T-helper 2 cell treated with Interferon-gamma antibody and Interleukin-4, amounts not matched to agents 5 μg/mL and 100 μg/mL, for 36 hours (primary cell): Measurements from ENCODE around the gene CDX2.

Source experiments
- DNase-seq: peaks from one replicate; pipeline ENCODE4 v3.0.0; 2021; ENCODE audit warnings: low spot score
- H3K27ac Mint-ChIP-seq: one replicate; pipeline ENCODE4 v1.8.0; 2021; ENCODE audit warnings: mild to moderate bottlenecking, mixed read lengths
- H3K27me3 Mint-ChIP-seq: one replicate; pipeline ENCODE4 v1.8.0; 2021; ENCODE audit warnings: low read depth, mixed read lengths
- H3K36me3 Mint-ChIP-seq: one replicate; pipeline ENCODE4 v1.8.0; 2021; ENCODE audit warnings: low read depth, mixed read lengths
- H3K4me1 Mint-ChIP-seq: one replicate; pipeline ENCODE4 v1.8.0; 2021; ENCODE audit warnings: low read depth, mixed read lengths
- H3K4me3 Mint-ChIP-seq: one replicate; pipeline ENCODE4 v1.8.0; 2022; ENCODE audit warnings: mild to moderate bottlenecking, moderate library complexity, mixed read lengths
- H3K9me3 Mint-ChIP-seq: one replicate; pipeline ENCODE4 v1.8.0; 2021; ENCODE audit warnings: mixed read lengths

CDX2 gene

DNA sequence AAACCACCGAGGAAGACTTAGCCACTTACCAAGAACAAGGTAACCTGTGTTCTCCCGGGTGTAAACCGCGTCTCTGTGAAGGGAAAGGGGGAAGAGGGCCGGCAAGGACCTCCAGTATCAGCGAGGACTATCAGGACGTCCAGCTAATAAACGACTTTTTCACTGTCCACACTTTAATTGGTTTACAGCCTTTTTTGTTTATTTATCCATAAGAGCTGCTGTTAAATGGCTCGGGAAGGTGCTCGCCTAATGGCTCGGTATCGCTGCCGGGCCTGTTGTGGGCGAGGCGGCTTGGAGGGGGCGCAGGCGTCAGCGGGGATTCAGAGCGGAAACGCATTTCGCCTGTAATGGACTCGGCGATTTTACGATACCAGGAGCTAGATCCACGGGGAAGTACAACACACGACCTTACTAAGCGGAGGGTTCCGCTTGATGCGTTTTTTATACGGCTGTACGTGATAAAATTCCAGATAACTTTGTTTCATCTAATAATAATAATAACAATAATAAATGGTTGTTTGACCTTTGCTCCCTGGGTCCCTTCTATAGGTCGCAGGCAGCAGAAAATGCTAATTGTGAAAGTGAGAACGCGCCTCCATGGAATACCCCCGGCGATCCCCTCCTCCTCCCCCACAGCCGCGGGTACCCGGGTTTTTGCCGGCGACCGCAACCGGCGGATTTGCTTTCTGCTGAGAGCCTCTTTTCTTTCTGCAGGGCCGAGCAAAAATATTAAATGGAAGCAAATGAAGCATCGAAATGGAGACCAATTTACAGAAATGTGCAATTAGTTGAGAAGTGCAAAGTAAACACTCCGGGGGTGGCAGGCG, 51.8 kb downstream of the CDX2 start:
- Mint-ChIP-seq H3K9me3 (no peaks in the 10 kb centered on the region), H3K27ac (peak overlapping the region; percentile 81), H3K36me3 (peaks cover 4% of the 10 kb centered on the region), H3K4me1 (peaks cover 5% of the 10 kb centered on the region), H3K4me3 (no peak overlapping the region), H3K27me3 (peaks cover 64% of the 10 kb centered on the region)
- DNase-seq: no peak

DNA sequence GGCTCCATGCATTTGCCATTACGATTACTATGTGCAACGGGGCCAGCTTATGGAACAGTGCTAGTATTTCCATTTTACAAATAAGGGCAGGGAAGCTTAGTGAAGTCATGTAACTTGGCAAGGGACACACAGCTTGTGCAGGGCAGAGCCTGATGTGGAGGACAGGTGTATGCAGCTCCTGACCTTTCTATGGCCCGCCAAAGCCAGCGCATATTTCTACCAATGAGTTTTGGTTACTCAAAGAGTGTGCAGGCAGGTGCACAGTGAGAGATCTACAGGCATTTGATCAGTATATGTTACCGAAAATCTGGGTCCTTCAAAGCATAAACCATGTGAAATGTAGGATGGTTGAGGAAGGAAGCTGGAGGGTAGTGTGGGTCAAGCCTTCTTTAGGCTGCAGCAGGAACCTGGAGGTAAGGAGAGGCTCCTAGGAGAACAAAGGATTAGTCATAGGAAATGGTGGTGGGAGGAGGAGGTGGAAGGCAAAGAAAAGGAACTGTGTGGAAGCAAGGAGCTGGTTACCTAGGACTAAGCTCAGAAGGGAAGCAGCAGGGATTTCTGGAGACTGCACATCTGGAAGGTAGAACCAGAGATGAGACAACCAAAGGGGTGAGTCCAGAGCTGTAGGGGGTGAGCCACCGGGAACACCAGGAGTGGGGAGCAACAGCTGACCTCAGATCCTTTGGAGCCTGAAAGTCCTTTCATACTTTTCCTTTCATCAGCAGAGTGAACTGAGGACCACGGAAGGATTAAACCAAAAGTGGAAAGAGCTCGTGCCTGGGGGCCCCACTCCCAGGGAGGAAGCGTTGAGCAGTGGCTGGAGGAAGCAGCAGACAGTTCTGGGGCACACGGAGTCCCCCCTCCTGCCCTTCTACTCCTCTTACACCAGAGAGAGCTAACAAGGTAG, 53.6 kb downstream of the CDX2 start:
- Mint-ChIP-seq H3K27me3 (peaks cover 65% of the 10 kb centered on the region), H3K4me1 (peaks cover 4% of the 10 kb centered on the region), H3K4me3 (no peak overlapping the region), H3K27ac (no peak overlapping the region), H3K36me3 (peaks cover 2% of the 10 kb centered on the region), H3K9me3 (no peaks in the 10 kb centered on the region)
- no peak for DNase-seq

DNA sequence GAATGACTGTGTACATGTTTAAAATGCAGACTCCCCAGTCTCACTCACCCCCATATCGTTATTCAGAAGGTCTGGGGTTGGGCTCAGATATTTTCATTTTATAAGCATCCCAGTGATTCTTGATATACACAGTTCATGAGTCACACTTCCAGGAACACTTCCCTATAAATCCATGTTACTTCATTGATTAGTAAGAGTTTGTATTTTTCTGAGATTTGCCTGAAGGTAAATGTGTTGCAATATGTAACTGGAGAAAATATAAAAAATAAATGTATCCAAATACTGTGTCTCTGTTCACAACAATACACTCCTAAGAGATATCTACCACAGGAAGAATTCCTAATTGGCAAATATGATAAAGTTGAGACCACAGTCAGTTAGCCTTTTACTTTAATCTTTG, 56.0 kb downstream of the CDX2 start:
- Mint-ChIP-seq H3K36me3 (no peaks in the 10 kb centered on the region), H3K9me3 (no peaks in the 10 kb centered on the region), H3K4me1 (peaks cover 3% of the 10 kb centered on the region), H3K27ac (no peak overlapping the region), H3K4me3 (no peak overlapping the region), H3K27me3 (peaks cover 62% of the 10 kb centered on the region)
- no peak for DNase-seq

DNA sequence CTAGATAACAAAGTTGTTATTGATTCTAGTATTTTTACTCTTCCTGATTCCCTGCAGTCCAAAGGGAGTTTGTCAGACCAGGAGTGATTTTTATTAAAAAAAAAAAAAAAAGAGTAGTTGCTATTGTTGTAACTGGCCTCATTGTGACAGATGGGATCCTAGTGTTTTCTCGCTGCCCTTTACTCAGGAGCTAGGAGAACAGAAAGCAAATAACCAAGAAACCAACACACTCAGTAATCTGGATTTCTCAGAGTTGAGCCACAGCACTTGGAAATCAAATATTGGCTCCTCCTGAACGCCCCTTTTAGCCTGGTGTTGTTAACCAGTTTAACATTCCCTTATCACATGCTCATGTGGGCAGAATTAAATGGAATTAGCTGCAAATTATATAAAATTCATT, 57.6 kb downstream of the CDX2 start:
- Mint-ChIP-seq H3K36me3 (no peaks in the 10 kb centered on the region), H3K9me3 (no peaks in the 10 kb centered on the region), H3K27me3 (peaks cover 50% of the 10 kb centered on the region), H3K27ac (no peak overlapping the region), H3K4me1 (no peaks in the 10 kb centered on the region), H3K4me3 (no peak overlapping the region)
- no peak for DNase-seq
